GM23248 (cell line): Measurements from ENCODE around the gene NARF. TPM values are rescaled to one million over a fixed set of nuclear protein-coding genes. Genes with fewer than 3 reads are reported as not detected.
"Not testable (repeated sequence)": the region's sequence is repeated elsewhere in the genome, so short reads cannot be mapped to it uniquely, and the experiment has no call there.

ENCODE experiments used
- DNase-seq: peaks from one replicate; pipeline ENCODE4 v3.0.0-alpha.2; 2015
- H2AFZ ChIP-seq: fragments of 200-600 bp; sonication (generic); 2 replicates; pipeline ENCODE4 v1.6.1; 2016; ENCODE audit warnings: antibody characterized with exemption
- H3F3A ChIP-seq: fragments of 200-600 bp; sonication (generic); 2 replicates; pipeline ENCODE4 v1.6.1; 2016; ENCODE audit warnings: mild to moderate bottlenecking, antibody characterized with exemption, mixed run types; ENCODE audit not compliant: insufficient read depth
- H3K27ac ChIP-seq: fragments of 200-600 bp; sonication (generic); 2 replicates; pipeline ENCODE4 v1.5.1; 2016; ENCODE audit warnings: mild to moderate bottlenecking
- H3K27me3 ChIP-seq: fragments of 200-600 bp; sonication (generic); replicated peaks from 2 replicates; pipeline ENCODE4 v1.6.1; 2016; ENCODE audit warnings: mild to moderate bottlenecking; ENCODE audit not compliant: insufficient read depth
- H3K36me3 ChIP-seq: fragments of 200-600 bp; sonication (generic); 2 replicates; pipeline ENCODE4 v1.6.1; 2016; ENCODE audit warnings: low read depth, mild to moderate bottlenecking
- H3K4me1 ChIP-seq: fragments of 200-600 bp; sonication (generic); 2 replicates; pipeline ENCODE4 v1.6.1; 2016; ENCODE audit warnings: mild to moderate bottlenecking; ENCODE audit not compliant: insufficient read depth
- H3K4me2 ChIP-seq: fragments of 200-600 bp; sonication (generic); one replicate; pipeline ENCODE4 v1.6.1; 2016; ENCODE audit warnings: mild to moderate bottlenecking; ENCODE audit not compliant: unreplicated experiment
- H3K4me3 ChIP-seq: fragments of 200-600 bp; sonication (generic); 2 replicates; pipeline ENCODE4 v1.5.1; 2016; ENCODE audit warnings: mild to moderate bottlenecking
- H3K79me2 ChIP-seq: fragments of 200-600 bp; sonication (generic); 2 replicates; pipeline ENCODE4 v1.6.1; 2016; ENCODE audit warnings: mild to moderate bottlenecking; ENCODE audit not compliant: insufficient read depth
- H3K9ac ChIP-seq: fragments of 200-600 bp; sonication (generic); 2 replicates; pipeline ENCODE4 v1.6.1; 2016; ENCODE audit warnings: mild to moderate bottlenecking
- H3K9me2 ChIP-seq: fragments of 200-600 bp; sonication (generic); 2 replicates; pipeline ENCODE4 v1.6.1; 2016; ENCODE audit warnings: mixed run types, mild to moderate bottlenecking, moderate library complexity; ENCODE audit not compliant: insufficient read depth
- H3K9me3 ChIP-seq: fragments of 200-600 bp; sonication (generic); one replicate; pipeline ENCODE4 v1.6.1; 2017; ENCODE audit warnings: low read depth
- H4K20me1 ChIP-seq: fragments of 200-600 bp; sonication (generic); 2 replicates; pipeline ENCODE4 v1.6.0; 2016; ENCODE audit not compliant: insufficient read depth
- EZH2 ChIP-seq: fragments of 200-600 bp; sonication (generic); IDR thresholded peaks from 2 replicates; pipeline ENCODE4 v1.6.1; 2018; ENCODE audit warnings: antibody characterized with exemption, mild to moderate bottlenecking; ENCODE audit not compliant: insufficient read depth, poor library complexity, severe bottlenecking
- EZH2phosphoT487 ChIP-seq: fragments of 200-600 bp; sonication (generic); IDR thresholded peaks from 2 replicates; pipeline ENCODE4 v1.6.1; 2018; ENCODE audit warnings: antibody characterized with exemption, moderate library complexity, mild to moderate bottlenecking, low read depth; ENCODE audit not compliant: insufficient read depth
- WGBS, 2 experiments: methylation state at CpG; one replicate each; pipeline ENCODE4 v1.1.6; 2015 to 2017; ENCODE audit warnings: low lambda C conversion rate in 2 of 2, low coverage in 1 of 2; ENCODE audit errors: missing lambda C conversion rate in 2 of 2; 5-methylcytosine and 5-hydroxymethylcytosine counted together
- in situ Hi-C: fragments of 300-500 bp; cut with MboI; formaldehyde crosslinking; loops from 2 replicates; pipeline ENCODE4 v1.15.0; 2020
- polyA plus RNA-seq: library from polyadenylated mRNA; unstranded; fragments of >200 nt; fragmentation: Nextera tagmentation; extraction: Ambion mirVana; gene quantifications from 2 replicates; pipeline ENCODE4 v1.2.1, GENCODE V29; 2016
- total RNA-seq: library from RNA; depleted of rRNA; stranded (reverse); fragments of >200 nt; shearing (Covaris generic); gene quantifications from 2 replicates; pipeline ENCODE4 v1.2.3, GENCODE V29; 2014

The NARF gene
- total and polyA plus RNA-seq, 2 experiments from 2014 or later, result 55.2 to 70.2 TPM

DNA sequence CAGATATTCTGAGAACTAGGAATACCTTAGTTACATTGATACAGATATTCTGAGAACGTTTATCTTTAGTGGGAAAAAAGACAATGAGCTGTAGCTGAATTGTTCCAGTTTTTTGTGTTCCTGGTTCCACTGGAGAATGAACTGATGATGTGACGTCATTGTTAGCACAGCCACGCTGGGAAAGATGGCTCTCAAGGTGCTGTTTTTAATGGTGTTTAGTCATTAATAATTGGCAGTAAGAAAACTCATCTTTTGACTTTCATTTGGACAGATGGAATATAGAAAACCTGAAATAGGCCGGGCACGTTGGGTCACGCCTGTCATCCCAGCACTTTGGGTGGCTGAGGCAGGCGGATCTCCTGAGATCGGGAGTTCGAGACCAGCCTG is 71.4 kb downstream of the NARF start:
- DNase-seq, result no peak
- Histone ChIP-seq H3K9me2 (no peaks in the 10 kb centered on the region), H3K4me3 (no peak overlapping the region), H3K27me3 (no peaks in the 10 kb centered on the region), H3K4me2 (no peak overlapping the region), H3K9me3 (no peaks in the 10 kb centered on the region), H4K20me1 (peaks cover 33% of the 10 kb centered on the region), H3K27ac (peak overlapping the region; percentile 55; the same call in 1 of the 2 replicates), H3K36me3 (no peaks in the 10 kb centered on the region), H3K79me2 (peaks cover 100% of the 10 kb centered on the region), H3F3A (peaks cover 38% of the 10 kb centered on the region), H2AFZ (no peak overlapping the region), H3K4me1 (peaks cover 34% of the 10 kb centered on the region), H3K9ac (no peak overlapping the region)
- in situ Hi-C loops, result no loop called here
- WGBS, 2 experiments, result 92% methylated on average over 9 of the region's 9 CpGs
- TF ChIP-seq EZH2phosphoT487 (no peak), EZH2 (no peak)

GRCh38 chr17:82531431-82531881 is 72.9 kb downstream of the NARF start:
- in situ Hi-C loops, result no loop called here
- Histone ChIP-seq H2AFZ (no peak overlapping the region), H3F3A (peaks cover 47% of the 10 kb centered on the region), H3K9me3 (no peaks in the 10 kb centered on the region), H3K4me2 (peak overlapping the region; percentile 37), H3K4me3 (peak overlapping the region; percentile 21), H3K79me2 (peaks cover 99% of the 10 kb centered on the region), H3K9me2 (no peaks in the 10 kb centered on the region), H3K27ac (peak overlapping the region; percentile 68), H3K36me3 (no peaks in the 10 kb centered on the region), H3K4me1 (peaks cover 47% of the 10 kb centered on the region), H4K20me1 (peaks cover 41% of the 10 kb centered on the region), H3K9ac (peak overlapping the region; percentile 46), H3K27me3 (no peaks in the 10 kb centered on the region)
- TF ChIP-seq EZH2 (no peak), EZH2phosphoT487 (no peak)
- 45 to 50% methylated on average over 7 of the region's 7 CpGs for WGBS, 2 experiments
- DNase-seq, result peak; percentile 88

- H3K27ac ChIP-seq, result no peak overlapping the region
- H3K79me2 ChIP-seq, result peaks cover 99% of the 10 kb centered on the region
- H2AFZ ChIP-seq, result no peak overlapping the region
- TF ChIP-seq EZH2phosphoT487, result no peak
- TF ChIP-seq EZH2, result no peak
- no peak for DNase-seq
- no peaks in the 10 kb centered on the region for H3K36me3 ChIP-seq
- no peak overlapping the region for H3K4me2 ChIP-seq
- peaks cover 54% of the 10 kb centered on the region for H3K4me1 ChIP-seq
- H3K9me3 ChIP-seq, result no peaks in the 10 kb centered on the region
- no peak overlapping the region for H3K9ac ChIP-seq
- H3K9me2 ChIP-seq, result no peaks in the 10 kb centered on the region
- peaks cover 31% of the 10 kb centered on the region for H4K20me1 ChIP-seq
- H3F3A ChIP-seq, result peaks cover 66% of the 10 kb centered on the region
- in situ Hi-C loops, result no loop called here
- H3K4me3 ChIP-seq, result no peak overlapping the region
- no peaks in the 10 kb centered on the region for H3K27me3 ChIP-seq
- WGBS, 2 experiments, result 77 to 78% methylated on average over 7 of the region's 7 CpGs
Measured at GRCh38 chr17:82534401-82534812, 75.9 kb downstream of the NARF start.

DNA sequence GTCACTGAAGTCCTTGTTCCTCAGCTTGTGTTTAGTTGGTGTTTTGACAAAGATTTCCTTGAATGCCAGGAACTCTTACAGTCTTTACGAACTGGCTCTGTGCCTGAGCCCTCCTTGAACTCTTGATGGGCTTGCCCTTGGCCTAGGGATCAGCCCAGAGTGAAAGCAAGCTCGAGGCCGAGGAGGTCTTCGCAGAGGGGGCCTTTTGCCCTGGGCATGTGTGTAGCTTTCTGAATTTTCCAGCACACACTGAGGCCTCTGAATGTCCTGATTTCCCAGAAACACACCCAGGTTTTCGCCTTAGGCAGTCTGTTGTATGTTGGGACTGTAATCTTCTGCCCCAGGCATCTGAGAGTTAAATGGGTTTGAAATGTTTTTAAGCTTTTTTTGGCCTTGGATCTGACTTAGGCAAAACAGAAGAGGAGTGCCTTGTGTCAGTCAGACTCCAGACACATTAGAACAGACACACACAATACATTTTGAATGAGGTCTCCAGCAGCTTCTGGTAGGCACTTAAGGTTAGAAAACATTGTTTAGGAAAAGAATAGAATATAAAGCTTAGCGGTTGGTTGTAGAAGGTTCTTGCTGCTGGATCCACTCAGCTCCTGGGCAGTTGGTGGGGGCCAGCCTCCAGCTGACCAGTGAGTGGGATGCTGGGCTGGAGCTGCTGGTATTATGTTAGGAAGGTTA is 78.1 kb downstream of the NARF start:
- TF ChIP-seq EZH2, result no peak
- TF ChIP-seq EZH2phosphoT487, result no peak
- H4K20me1 ChIP-seq, result peaks cover 17% of the 10 kb centered on the region; the same call in 1 of the 2 replicates
- H3K79me2 ChIP-seq, result peaks cover 99% of the 10 kb centered on the region
- peak overlapping the region; percentile 88 for H3K4me2 ChIP-seq
- no peaks in the 10 kb centered on the region for H3K9me3 ChIP-seq
- H3K27me3 ChIP-seq, result no peaks in the 10 kb centered on the region
- H2AFZ ChIP-seq, result peak overlapping the region; percentile 37
- peaks cover 48% of the 10 kb centered on the region for H3F3A ChIP-seq
- H3K9me2 ChIP-seq, result no peaks in the 10 kb centered on the region
- H3K27ac ChIP-seq, result peak overlapping the region; percentile 97
- H3K4me3 ChIP-seq, result peak overlapping the region; percentile 53
- H3K4me1 ChIP-seq, result peaks cover 36% of the 10 kb centered on the region
- no peaks in the 10 kb centered on the region for H3K36me3 ChIP-seq
- peak overlapping the region; percentile 84 for H3K9ac ChIP-seq
- DNase-seq, result peak; percentile 55
- WGBS, 2 experiments, result 4% methylated on average over 6 of the region's 6 CpGs
- in situ Hi-C loops, result no loop called here

- peak overlapping the region; percentile 84 for H3K9ac ChIP-seq
- H3K36me3 ChIP-seq, H2AFZ ChIP-seq, DNase-seq, H3K9me3 ChIP-seq, H3K4me3 ChIP-seq, in situ Hi-C loops, H3K27me3 ChIP-seq, H3K9me2 ChIP-seq: not testable (repeated sequence)
- H3F3A ChIP-seq, result peaks cover 45% of the 10 kb centered on the region
- peaks cover 17% of the 10 kb centered on the region; the same call in 1 of the 2 replicates for H4K20me1 ChIP-seq
- 50 to 61% methylated on average over 9 of the region's 9 CpGs for WGBS, 2 experiments
- peak overlapping the region; percentile 88 for H3K4me2 ChIP-seq
- peaks cover 99% of the 10 kb centered on the region for H3K79me2 ChIP-seq
- peaks cover 31% of the 10 kb centered on the region for H3K4me1 ChIP-seq
- H3K27ac ChIP-seq, result peak overlapping the region; percentile 97
Measured at GRCh38 chr17:82537228-82537627, 78.7 kb downstream of the NARF start.

- H3K9ac ChIP-seq, H3K27me3 ChIP-seq, DNase-seq, H3K9me2 ChIP-seq, H3K27ac ChIP-seq, H3K4me3 ChIP-seq, H3K4me2 ChIP-seq, H3K36me3 ChIP-seq, in situ Hi-C loops, H3K9me3 ChIP-seq, H2AFZ ChIP-seq: not testable (repeated sequence)
- H3F3A ChIP-seq, result peaks cover 33% of the 10 kb centered on the region
- WGBS, 2 experiments, result 92 to 94% methylated on average over 8 to 18 of the region's 18 CpGs
- H3K4me1 ChIP-seq, result peaks cover 31% of the 10 kb centered on the region
- H3K79me2 ChIP-seq, result peaks cover 99% of the 10 kb centered on the region
- peaks cover 21% of the 10 kb centered on the region; the same call in 1 of the 2 replicates for H4K20me1 ChIP-seq
Measured at GRCh38 chr17:82539076-82539475, 80.5 kb downstream of the NARF start.
